ENCODE measurements around the gene FOXF2.
"Not testable (repeated sequence)": the region's sequence is repeated elsewhere in the genome, so short reads cannot be mapped to it uniquely, and the experiment has no call there.

FOXF2 gene

GRCh38 chr6:1367771-1368170 is 21.6 kb upstream of the FOXF2 start:
- no peak overlapping the region for H3K4me3 ChIP-seq (ENCODE audit: low read length)
- DNase-seq (ENCODE audit: low read depth): no peak
- TF ChIP-seq, protein P1, sequence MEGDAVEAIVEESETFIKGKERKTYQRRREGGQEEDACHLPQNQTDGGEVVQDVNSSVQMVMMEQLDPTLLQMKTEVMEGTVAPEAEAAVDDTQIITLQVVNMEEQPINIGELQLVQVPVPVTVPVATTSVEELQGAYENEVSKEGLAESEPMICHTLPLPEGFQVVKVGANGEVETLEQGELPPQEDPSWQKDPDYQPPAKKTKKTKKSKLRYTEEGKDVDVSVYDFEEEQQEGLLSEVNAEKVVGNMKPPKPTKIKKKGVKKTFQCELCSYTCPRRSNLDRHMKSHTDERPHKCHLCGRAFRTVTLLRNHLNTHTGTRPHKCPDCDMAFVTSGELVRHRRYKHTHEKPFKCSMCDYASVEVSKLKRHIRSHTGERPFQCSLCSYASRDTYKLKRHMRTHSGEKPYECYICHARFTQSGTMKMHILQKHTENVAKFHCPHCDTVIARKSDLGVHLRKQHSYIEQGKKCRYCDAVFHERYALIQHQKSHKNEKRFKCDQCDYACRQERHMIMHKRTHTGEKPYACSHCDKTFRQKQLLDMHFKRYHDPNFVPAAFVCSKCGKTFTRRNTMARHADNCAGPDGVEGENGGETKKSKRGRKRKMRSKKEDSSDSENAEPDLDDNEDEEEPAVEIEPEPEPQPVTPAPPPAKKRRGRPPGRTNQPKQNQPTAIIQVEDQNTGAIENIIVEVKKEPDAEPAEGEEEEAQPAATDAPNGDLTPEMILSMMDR (conservative IDR thresholded peaks at IDR 0.05; ENCODE audit: low read length): no peak

DNA sequence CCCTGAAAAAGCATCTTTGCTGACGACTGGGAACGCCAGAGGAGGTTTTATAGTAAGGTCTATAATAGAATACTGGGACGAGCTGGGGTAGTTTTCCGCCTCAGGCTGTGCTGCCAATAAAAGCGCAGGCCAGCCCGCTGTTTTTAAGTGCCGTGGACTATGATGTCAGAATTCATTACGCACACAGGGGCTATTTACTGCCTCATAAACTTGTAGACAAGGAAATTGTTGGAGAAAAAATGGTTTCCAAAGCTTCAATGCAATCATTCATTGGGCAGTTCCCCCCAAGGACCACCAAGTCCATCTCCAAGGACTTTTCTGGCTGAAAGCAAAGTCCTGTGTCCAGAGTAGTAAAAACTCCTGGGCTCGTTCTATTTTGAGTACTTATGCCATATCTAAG is 20.4 kb upstream of the FOXF2 start:
- H3K4me3 ChIP-seq (ENCODE audit: low read length): no peak overlapping the region

DNA sequence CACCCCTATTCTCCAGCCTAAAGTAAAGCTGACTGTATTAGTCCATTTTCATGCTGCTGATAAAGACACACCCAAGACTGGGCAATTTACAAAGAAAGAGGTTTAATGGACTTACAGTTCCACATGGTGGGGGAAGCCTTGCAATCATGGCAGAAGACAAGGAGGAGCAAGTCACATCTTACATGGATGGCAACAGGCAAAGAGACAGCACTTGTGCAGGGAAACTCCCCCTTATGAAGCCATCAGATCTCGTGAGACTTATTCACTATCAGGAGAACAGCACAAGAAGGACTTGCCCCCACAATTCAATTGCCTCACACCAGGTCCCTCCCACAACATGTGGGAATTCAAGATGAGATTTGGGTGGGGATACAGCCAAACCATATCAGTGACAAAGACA is 19.7 kb upstream of the FOXF2 start:
- not testable (repeated sequence) for H3K4me3 ChIP-seq (ENCODE audit: low read length)

More for the DNA sequence above, 20.4 kb upstream of the FOXF2 start:
- DNase-seq (ENCODE audit: low read depth): no peak
- TF ChIP-seq, protein P1 (conservative IDR thresholded peaks at IDR 0.05; ENCODE audit: low read length): no peak

GRCh38 chr6:1371933-1372332 is 17.4 kb upstream of the FOXF2 start:
- TF ChIP-seq, protein P1 (conservative IDR thresholded peaks at IDR 0.05; ENCODE audit: low read length): no peak
- H3K4me3 ChIP-seq (ENCODE audit: low read length): no peak overlapping the region
- DNase-seq (ENCODE audit: low read depth): no peak

More for the DNA sequence above, 19.7 kb upstream of the FOXF2 start:
- not testable (repeated sequence) for DNase-seq (ENCODE audit: low read depth)

DNA sequence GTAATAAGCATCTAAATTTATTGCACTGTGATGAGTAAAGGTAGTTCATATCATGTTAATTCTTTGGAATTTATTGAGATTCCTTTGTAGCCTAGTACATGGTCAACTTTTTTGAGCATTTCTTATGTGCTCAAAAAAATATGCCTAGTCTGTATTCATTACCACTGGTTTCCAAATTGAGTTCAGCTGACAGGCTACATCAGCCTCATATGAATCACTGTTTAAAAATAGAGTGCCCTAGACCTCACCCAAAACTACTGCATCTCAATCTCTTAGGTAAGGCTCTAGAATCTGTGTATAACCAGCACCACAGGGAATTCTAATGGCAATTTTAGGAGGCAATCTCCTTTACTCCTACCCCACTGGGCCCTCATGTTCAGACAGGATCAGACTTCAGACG is 16.7 kb upstream of the FOXF2 start:
- no peak overlapping the region for H3K4me3 ChIP-seq (ENCODE audit: low read length)
- TF ChIP-seq, protein P1 (conservative IDR thresholded peaks at IDR 0.05; ENCODE audit: low read length): no peak
- DNase-seq (ENCODE audit: low read depth): peak; percentile 38

DNA sequence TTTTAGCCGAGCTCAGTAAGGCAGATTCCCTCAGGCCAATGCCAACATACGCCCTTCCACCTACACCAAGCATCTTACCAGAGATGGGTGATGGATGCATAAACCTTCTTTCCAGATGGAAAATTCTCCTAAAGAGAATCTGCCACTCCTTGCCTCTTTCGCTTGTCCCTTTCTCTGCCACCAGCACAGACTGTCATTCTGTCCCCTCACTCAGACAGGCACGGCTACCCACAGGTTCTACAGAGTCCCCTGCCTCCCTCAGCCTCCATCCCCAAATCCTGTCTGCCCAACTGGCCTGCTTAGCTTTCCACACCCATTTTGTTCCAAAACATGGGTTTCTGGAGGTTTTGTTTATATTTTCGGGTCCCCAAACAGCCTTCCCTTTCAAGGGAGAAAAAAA is 12.7 kb upstream of the FOXF2 start:
- TF ChIP-seq, protein P1 (conservative IDR thresholded peaks at IDR 0.05; ENCODE audit: low read length): no peak
- no peak overlapping the region for H3K4me3 ChIP-seq (ENCODE audit: low read length)
- DNase-seq (ENCODE audit: low read depth): no peak

GRCh38 chr6:1377526-1377925 is 11.8 kb upstream of the FOXF2 start:
- H3K4me3 ChIP-seq (ENCODE audit: low read length): no peak overlapping the region
- TF ChIP-seq, protein P1 (conservative IDR thresholded peaks at IDR 0.05; ENCODE audit: low read length): no peak
- DNase-seq (ENCODE audit: low read depth): no peak
